NCI-H748 (cell line): ENCODE results near the gene ANK3.

Source experiments
- DNase-seq: peaks from one replicate; lab custom pipeline; 2025; ENCODE audit not compliant: unreplicated experiment; lab: John Stamatoyannopoulos, UW

Gene ANK3

GRCh38 chr10:60283397-60283796 is 106.3 kb downstream of the ANK3 start:
- DNase-seq: no peak

GRCh38 chr10:60282771-60283353 is 106.8 kb downstream of the ANK3 start:
- peak; percentile 28 for DNase-seq

GRCh38 chr10:60281792-60282353 is 107.8 kb downstream of the ANK3 start:
- DNase-seq: no peak

- DNase-seq: no peak
These were observed 108.3 kb downstream of the ANK3 start for GRCh38 chr10:60281331-60281730.

GRCh38 chr10:60280475-60280874 is 109.2 kb downstream of the ANK3 start:
- DNase-seq: peak; percentile 15

GRCh38 chr10:60277656-60278055 is 112.0 kb downstream of the ANK3 start:
- DNase-seq: no peak

- DNase-seq: no peak
These were observed 113.4 kb downstream of the ANK3 start for GRCh38 chr10:60276232-60276631.

- DNase-seq: no peak
These were observed 118.2 kb downstream of the ANK3 start for GRCh38 chr10:60271319-60272040.

- no peak for DNase-seq
These were observed 119.2 kb downstream of the ANK3 start for GRCh38 chr10:60270426-60270825.

- DNase-seq: peak; percentile 3
These were observed 121.9 kb downstream of the ANK3 start for GRCh38 chr10:60267802-60268201.

- DNase-seq: no peak
These were observed 123.2 kb downstream of the ANK3 start for GRCh38 chr10:60266513-60266912.

- DNase-seq: no peak
These were observed 127.0 kb downstream of the ANK3 start for GRCh38 chr10:60262647-60263126.

GRCh38 chr10:60260321-60260720 is 129.4 kb downstream of the ANK3 start:
- no peak for DNase-seq

GRCh38 chr10:60258429-60258797 is 131.3 kb downstream of the ANK3 start:
- DNase-seq: no peak

- peak; percentile 1 for DNase-seq
These were observed 131.8 kb downstream of the ANK3 start for GRCh38 chr10:60257767-60258428.

GRCh38 chr10:60254776-60255175 is 134.9 kb downstream of the ANK3 start:
- DNase-seq: no peak

- no peak for DNase-seq
These were observed 136.2 kb downstream of the ANK3 start for GRCh38 chr10:60253484-60253883.

GRCh38 chr10:60252688-60253087 is 137.0 kb downstream of the ANK3 start:
- DNase-seq: no peak

GRCh38 chr10:60246382-60246781 is 143.3 kb downstream of the ANK3 start:
- DNase-seq: no peak

- DNase-seq: no peak
These were observed 150.4 kb downstream of the ANK3 start for GRCh38 chr10:60239228-60239627.

GRCh38 chr10:60238759-60239100 is 150.9 kb downstream of the ANK3 start:
- DNase-seq: no peak
